Astrocyte (in vitro differentiated cells and primary cell): ENCODE results near the gene UNKL. TPM values are rescaled to one million over a fixed set of nuclear protein-coding genes. Genes with fewer than 3 reads are reported as not detected.

ENCODE experiments used
- DNase-seq: peaks from one replicate; pipeline ENCODE4 v3.0.0-alpha.2; 2010; ENCODE audit warnings: low read depth
- FAIRE-seq: peaks from 2 replicates; lab custom pipeline; 2011; peaks lifted over from hg19 to GRCh38; lab: Jason Lieb, UNC
- H2AFZ ChIP-seq: 2 replicates; pipeline ENCODE4 v1.6.0; 2012; ENCODE audit warnings: low read depth, low read length, inconsistent platforms
- H3K27ac ChIP-seq: 2 replicates; pipeline ENCODE4 v1.5.1; 2011; ENCODE audit warnings: low read depth, low read length, inconsistent platforms
- H3K27me3 ChIP-seq: 2 replicates; pipeline ENCODE4 v1.6.0; 2011; ENCODE audit warnings: low read length, inconsistent platforms; ENCODE audit not compliant: insufficient read depth
- H3K36me3 ChIP-seq: 2 replicates; pipeline ENCODE4 v1.5.1; 2011; ENCODE audit warnings: low read length, inconsistent platforms; ENCODE audit not compliant: insufficient read depth
- H3K4me1 ChIP-seq: 2 replicates; pipeline ENCODE4 v1.5.1; 2011; ENCODE audit warnings: low read length, inconsistent platforms; ENCODE audit not compliant: insufficient read depth
- H3K4me2 ChIP-seq: 2 replicates; pipeline ENCODE4 v1.6.0; 2012; ENCODE audit warnings: low read length, inconsistent platforms
- H3K4me3 ChIP-seq: 2 replicates; pipeline ENCODE4 v1.5.1; 2011; ENCODE audit warnings: low read depth, mild to moderate bottlenecking, low read length, inconsistent platforms; ENCODE audit not compliant: insufficient read depth
- H3K79me2 ChIP-seq: 2 replicates; pipeline ENCODE4 v1.6.0; 2012; ENCODE audit warnings: mild to moderate bottlenecking, low read length, inconsistent platforms; ENCODE audit not compliant: insufficient read depth
- H3K9ac ChIP-seq: 2 replicates; pipeline ENCODE4 v1.6.0; 2012; ENCODE audit warnings: mild to moderate bottlenecking, low read length, inconsistent platforms
- H3K9me3 ChIP-seq: 2 replicates; pipeline ENCODE4 v1.5.1; 2012; ENCODE audit warnings: low read depth, mild to moderate bottlenecking, low read length, inconsistent platforms; ENCODE audit not compliant: insufficient read depth
- H4K20me1 ChIP-seq: 2 replicates; pipeline ENCODE4 v1.6.0; 2012; ENCODE audit warnings: low read length, inconsistent platforms; ENCODE audit not compliant: insufficient read depth
- H3K27ac Mint-ChIP-seq: one replicate; pipeline ENCODE4 v1.8.0; 2021; ENCODE audit warnings: mild to moderate bottlenecking, mixed read lengths; ENCODE audit not compliant: unreplicated experiment
- H3K27me3 Mint-ChIP-seq: one replicate; pipeline ENCODE4 v1.8.0; 2021; ENCODE audit warnings: low read depth, mixed read lengths; ENCODE audit not compliant: unreplicated experiment
- H3K36me3 Mint-ChIP-seq: one replicate; pipeline ENCODE4 v1.8.0; 2021; ENCODE audit warnings: low read depth, mixed read lengths; ENCODE audit not compliant: unreplicated experiment
- H3K4me1 Mint-ChIP-seq: one replicate; pipeline ENCODE4 v1.8.0; 2021; ENCODE audit warnings: low read depth, mixed read lengths; ENCODE audit not compliant: unreplicated experiment
- H3K4me3 Mint-ChIP-seq: one replicate; pipeline ENCODE4 v1.8.0; 2021; ENCODE audit warnings: mild to moderate bottlenecking, moderate library complexity, mixed read lengths; ENCODE audit not compliant: unreplicated experiment
- H3K9me3 Mint-ChIP-seq: one replicate; pipeline ENCODE4 v1.8.0; 2021; ENCODE audit warnings: mild to moderate bottlenecking, mixed read lengths; ENCODE audit not compliant: unreplicated experiment
- EZH2 ChIP-seq: IDR thresholded peaks from 2 replicates; pipeline ENCODE4 v1.6.1; 2012; ENCODE audit warnings: mild to moderate bottlenecking, low read length, inconsistent platforms; ENCODE audit not compliant: insufficient read depth
- total RNA-seq: library from RNA; stranded (reverse); gene quantifications from 2 replicates; pipeline ENCODE4 v1.2.1, GENCODE V29; 2021
- TF ChIP-seq, protein P1 (sequence below): IDR thresholded peaks from 2 replicates; pipeline ENCODE4 v1.5.1; 2011; ENCODE audit warnings: low read depth, mild to moderate bottlenecking, inconsistent platforms, low read length, moderate library complexity; ENCODE audit not compliant: insufficient read depth

The UNKL gene
- total RNA-seq, 1 donor from 2014 or later, result 10.7 TPM

DNA sequence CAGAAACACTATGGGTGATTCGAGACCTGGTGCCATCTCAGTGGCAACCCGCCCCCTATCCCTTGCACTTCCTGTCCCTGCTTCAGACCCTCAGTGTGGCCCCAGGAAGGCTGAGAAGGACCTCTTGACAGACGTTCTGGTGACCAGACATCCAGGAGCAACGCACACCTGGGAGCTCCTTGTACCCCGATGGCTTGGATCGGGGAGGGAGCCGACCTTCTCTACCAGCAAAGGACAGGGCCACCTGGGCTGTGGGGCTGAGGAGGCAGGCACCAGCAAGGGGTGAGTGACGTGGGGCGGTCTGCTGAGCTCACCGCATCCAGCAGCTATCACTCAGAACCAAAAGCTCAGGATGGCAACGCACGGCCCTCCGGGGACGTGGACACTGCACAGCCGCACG lies 27.2 kb downstream of the UNKL start:
- Histone ChIP-seq H3K4me2 (no peak overlapping the region), H4K20me1 (no peaks in the 10 kb centered on the region), H3K79me2 (no peaks in the 10 kb centered on the region), H2AFZ (no peak overlapping the region), H3K4me1 (no peaks in the 10 kb centered on the region), H3K36me3 (no peaks in the 10 kb centered on the region), H3K27me3 (no peaks in the 10 kb centered on the region), H3K27ac (no peak overlapping the region), H3K4me3 (no peak overlapping the region), H3K9me3 (no peaks in the 10 kb centered on the region), H3K9ac (no peak overlapping the region)
- Mint-ChIP-seq H3K27ac (no peak overlapping the region), H3K4me1 (no peaks in the 10 kb centered on the region), H3K36me3 (peaks cover 14% of the 10 kb centered on the region), H3K27me3 (no peaks in the 10 kb centered on the region), H3K4me3 (no peak overlapping the region), H3K9me3 (no peaks in the 10 kb centered on the region)
- FAIRE-seq (no peak), DNase-seq (no peak)
- no peak for TF ChIP-seq EZH2
- TF ChIP-seq, protein P1, sequence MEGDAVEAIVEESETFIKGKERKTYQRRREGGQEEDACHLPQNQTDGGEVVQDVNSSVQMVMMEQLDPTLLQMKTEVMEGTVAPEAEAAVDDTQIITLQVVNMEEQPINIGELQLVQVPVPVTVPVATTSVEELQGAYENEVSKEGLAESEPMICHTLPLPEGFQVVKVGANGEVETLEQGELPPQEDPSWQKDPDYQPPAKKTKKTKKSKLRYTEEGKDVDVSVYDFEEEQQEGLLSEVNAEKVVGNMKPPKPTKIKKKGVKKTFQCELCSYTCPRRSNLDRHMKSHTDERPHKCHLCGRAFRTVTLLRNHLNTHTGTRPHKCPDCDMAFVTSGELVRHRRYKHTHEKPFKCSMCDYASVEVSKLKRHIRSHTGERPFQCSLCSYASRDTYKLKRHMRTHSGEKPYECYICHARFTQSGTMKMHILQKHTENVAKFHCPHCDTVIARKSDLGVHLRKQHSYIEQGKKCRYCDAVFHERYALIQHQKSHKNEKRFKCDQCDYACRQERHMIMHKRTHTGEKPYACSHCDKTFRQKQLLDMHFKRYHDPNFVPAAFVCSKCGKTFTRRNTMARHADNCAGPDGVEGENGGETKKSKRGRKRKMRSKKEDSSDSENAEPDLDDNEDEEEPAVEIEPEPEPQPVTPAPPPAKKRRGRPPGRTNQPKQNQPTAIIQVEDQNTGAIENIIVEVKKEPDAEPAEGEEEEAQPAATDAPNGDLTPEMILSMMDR, result no peak

DNA sequence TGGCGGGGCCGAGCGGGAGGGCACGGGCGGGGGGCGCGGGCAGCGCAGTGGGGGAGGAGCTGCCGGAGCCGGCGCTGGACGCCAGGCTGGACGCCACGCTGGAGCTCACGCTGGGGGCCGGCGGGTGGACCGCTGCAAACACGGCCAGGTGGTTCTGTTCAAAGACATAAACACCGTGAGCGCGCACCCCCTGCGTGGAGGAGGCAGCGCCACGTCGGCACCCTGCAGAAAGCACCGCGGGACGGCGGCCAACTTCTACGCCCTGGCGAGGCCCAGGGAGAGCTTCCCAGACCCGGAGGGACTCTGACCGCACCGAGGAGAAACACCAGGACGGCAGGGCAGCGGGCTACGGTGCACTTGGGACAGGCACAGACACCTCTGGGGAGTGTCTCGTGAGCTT lies 29.3 kb downstream of the UNKL start:
- H4K20me1 ChIP-seq, result no peaks in the 10 kb centered on the region
- H3K27ac ChIP-seq, result no peak overlapping the region
- Mint-ChIP-seq H3K27me3 (no peaks in the 10 kb centered on the region), H3K4me1 (no peaks in the 10 kb centered on the region), H3K4me3 (no peak overlapping the region), H3K36me3 (peaks cover 7% of the 10 kb centered on the region), H3K27ac (no peak overlapping the region), H3K9me3 (no peaks in the 10 kb centered on the region)
- DNase-seq (no peak), FAIRE-seq (no peak)
- H3K9ac ChIP-seq, result no peak overlapping the region
- H3K79me2 ChIP-seq, result no peaks in the 10 kb centered on the region
- H2AFZ ChIP-seq, result no peak overlapping the region
- no peaks in the 10 kb centered on the region for H3K9me3 ChIP-seq
- H3K36me3 ChIP-seq, result no peaks in the 10 kb centered on the region
- H3K27me3 ChIP-seq, result no peaks in the 10 kb centered on the region
- TF ChIP-seq, protein P1, result no peak
- no peak for TF ChIP-seq EZH2
- no peak overlapping the region for H3K4me3 ChIP-seq
- H3K4me2 ChIP-seq, result no peak overlapping the region
- no peaks in the 10 kb centered on the region for H3K4me1 ChIP-seq

DNA sequence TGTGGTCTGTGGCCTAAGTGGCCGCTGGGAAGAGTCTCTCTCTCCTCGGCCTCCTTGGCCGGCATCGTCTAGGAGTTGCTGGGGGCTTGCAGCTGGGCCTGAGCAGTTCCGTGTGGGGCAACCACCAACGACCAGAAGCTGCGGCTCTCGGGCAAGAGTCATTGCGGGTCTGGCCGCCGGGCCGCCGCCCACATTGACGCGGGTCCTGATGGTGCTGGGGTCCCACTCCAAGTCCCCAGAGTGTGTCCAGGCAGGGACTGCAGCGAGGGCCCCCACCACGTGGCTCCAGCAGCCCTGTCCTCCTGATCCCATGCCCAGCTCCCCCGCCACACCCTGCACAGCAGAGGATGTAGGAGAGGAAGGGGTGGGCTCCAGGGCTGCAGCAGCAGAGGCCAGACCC lies 30.9 kb downstream of the UNKL start:
- Histone ChIP-seq H3K27me3 (no peaks in the 10 kb centered on the region), H3K27ac (no peak overlapping the region), H3K9me3 (no peaks in the 10 kb centered on the region), H3K4me1 (peaks cover 8% of the 10 kb centered on the region), H3K9ac (no peak overlapping the region), H3K4me2 (no peak overlapping the region), H3K36me3 (no peaks in the 10 kb centered on the region), H3K79me2 (peaks cover 2% of the 10 kb centered on the region), H2AFZ (no peak overlapping the region), H4K20me1 (peaks cover 2% of the 10 kb centered on the region), H3K4me3 (no peak overlapping the region)
- Mint-ChIP-seq H3K4me3 (no peak overlapping the region), H3K36me3 (peaks cover 7% of the 10 kb centered on the region), H3K9me3 (no peaks in the 10 kb centered on the region), H3K27me3 (peaks cover 2% of the 10 kb centered on the region), H3K27ac (no peak overlapping the region), H3K4me1 (no peaks in the 10 kb centered on the region)
- FAIRE-seq, result no peak
- TF ChIP-seq, protein P1, result no peak
- no peak for TF ChIP-seq EZH2
- DNase-seq, result no peak
